Duodenal mucosa (tissue), 2 donors: ENCODE results near the gene BMPR1A.
A peak's percentile ranks its signal among the peaks of the same experiment; 100 is the strongest.
"Not testable (repeated sequence)": the region's sequence is repeated elsewhere in the genome, so short reads cannot be mapped to it uniquely, and the experiment has no call there.

Source experiments
- H3K27ac ChIP-seq: one replicate; pipeline ENCODE4 v1.7.0; 2013; ENCODE audit warnings: low read depth, low read length
- H3K27me3 ChIP-seq, 2 donors: one replicate each; pipeline ENCODE4 v1.7.0; 2013; ENCODE audit warnings: low read length in 2 of 2, control low read depth in 1 of 2; ENCODE audit not compliant: insufficient read depth in 2 of 2, control insufficient read depth in 1 of 2
- H3K36me3 ChIP-seq, 2 donors: one replicate each; pipeline ENCODE4 v1.7.0; 2013; ENCODE audit warnings: low read length in 2 of 2, control low read depth in 1 of 2; ENCODE audit not compliant: insufficient read depth in 2 of 2, control insufficient read depth in 1 of 2
- H3K4me1 ChIP-seq, 2 donors: one replicate each; pipeline ENCODE4 v1.7.0; 2013; ENCODE audit warnings: low read length in 2 of 2, control low read depth in 1 of 2; ENCODE audit not compliant: insufficient read depth in 2 of 2, control insufficient read depth in 1 of 2
- H3K4me3 ChIP-seq, 2 donors: one replicate each; pipeline ENCODE4 v1.7.0; 2013; ENCODE audit warnings: low read length in 2 of 2, low read depth in 1 of 2
- H3K9ac ChIP-seq, 2 donors: one replicate each; pipeline ENCODE4 v1.7.0; 2013; ENCODE audit warnings: low read length in 2 of 2, low read depth in 1 of 2
- H3K9me3 ChIP-seq, 2 donors: one replicate each; pipeline ENCODE4 v1.7.0; 2013; ENCODE audit warnings: low read length in 2 of 2, control low read depth in 1 of 2; ENCODE audit not compliant: control insufficient read depth in 1 of 2

The BMPR1A gene

DNA sequence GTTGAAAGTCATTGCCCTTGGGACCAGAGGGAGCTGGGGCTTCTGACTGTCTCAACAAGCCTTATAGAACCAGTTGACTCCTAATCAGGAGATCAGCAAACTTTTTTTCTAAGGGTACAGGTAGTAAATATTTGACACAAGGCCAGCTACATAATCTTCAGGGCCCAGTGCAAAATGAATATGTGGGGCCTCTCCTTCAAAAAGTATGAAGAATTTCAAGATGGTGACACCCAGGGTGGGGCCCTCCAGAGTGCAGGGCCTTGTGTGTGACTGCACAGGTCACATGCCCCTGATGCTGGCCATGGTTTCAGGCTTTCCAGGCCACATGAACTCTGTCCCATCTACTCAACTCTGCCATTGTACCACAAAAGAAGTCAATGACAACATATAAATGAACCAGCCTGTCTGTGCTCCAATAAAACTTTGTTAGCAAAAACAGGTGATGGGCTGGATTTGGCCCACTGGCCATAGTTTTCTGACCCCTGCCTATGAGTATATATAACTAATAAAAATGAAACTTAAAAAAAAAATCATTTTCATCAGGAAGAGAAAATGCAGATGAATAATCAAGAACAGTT, 194.9 kb downstream of the BMPR1A start:
- Histone ChIP-seq H3K9ac (no peak overlapping the region), H3K4me3 (no peak overlapping the region), H3K36me3 (no peaks in the 10 kb centered on the region), H3K27me3 (peaks cover 3 to 6% of the 10 kb centered on the region in 2 donors), H3K4me1 (no peaks in the 10 kb centered on the region), H3K27ac (no peak overlapping the region), H3K9me3 (no peaks in the 10 kb centered on the region)

DNA sequence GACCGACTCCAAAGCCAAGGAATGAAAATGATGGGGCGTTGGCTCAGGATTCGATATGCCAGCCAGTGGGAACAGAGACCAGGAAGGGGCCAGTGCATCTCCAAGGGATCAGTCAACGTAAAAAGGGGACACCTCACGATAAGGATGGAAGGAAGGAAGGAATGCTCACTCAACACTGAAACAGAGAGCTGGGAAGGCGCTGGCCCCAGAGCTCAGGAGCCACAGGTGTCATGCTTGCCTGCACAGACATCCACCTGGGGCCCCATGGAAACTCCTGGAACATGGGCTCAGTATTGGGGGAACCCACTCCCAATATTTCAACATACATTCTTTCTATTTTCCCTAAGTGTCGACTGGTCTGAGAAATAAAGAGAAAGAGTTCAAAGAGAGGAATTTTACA, 195.7 kb downstream of the BMPR1A start:
- Histone ChIP-seq H3K4me1 (no peaks in the 10 kb centered on the region), H3K27ac (no peak overlapping the region), H3K4me3 (no peak overlapping the region), H3K9ac (no peak overlapping the region), H3K27me3 (no peaks in the 10 kb centered on the region), H3K9me3 (no peaks in the 10 kb centered on the region), H3K36me3 (no peaks in the 10 kb centered on the region)

DNA sequence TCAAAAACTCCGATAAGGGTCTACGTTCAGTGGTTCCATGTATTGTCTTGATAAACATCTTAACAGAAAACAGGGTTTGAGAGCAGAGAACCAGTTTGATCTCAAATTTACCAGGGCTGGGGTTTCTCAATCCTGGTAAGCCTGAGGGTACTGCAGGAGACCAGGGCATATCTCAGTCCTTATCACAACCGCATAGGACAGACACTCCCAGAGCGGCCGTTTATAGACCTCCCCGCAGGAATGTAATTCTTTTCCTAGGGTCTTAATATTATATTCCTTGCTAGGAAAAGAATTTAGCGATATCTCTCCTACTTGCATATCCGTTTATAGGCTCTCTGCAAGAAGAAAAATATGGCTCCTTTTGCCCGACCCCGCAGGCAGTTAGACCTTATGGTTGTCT, 196.3 kb downstream of the BMPR1A start:
- not testable (repeated sequence) for H3K36me3 ChIP-seq, H3K9ac ChIP-seq, H3K9me3 ChIP-seq, H3K4me1 ChIP-seq, H3K27ac ChIP-seq, H3K27me3 ChIP-seq, H3K4me3 ChIP-seq

DNA sequence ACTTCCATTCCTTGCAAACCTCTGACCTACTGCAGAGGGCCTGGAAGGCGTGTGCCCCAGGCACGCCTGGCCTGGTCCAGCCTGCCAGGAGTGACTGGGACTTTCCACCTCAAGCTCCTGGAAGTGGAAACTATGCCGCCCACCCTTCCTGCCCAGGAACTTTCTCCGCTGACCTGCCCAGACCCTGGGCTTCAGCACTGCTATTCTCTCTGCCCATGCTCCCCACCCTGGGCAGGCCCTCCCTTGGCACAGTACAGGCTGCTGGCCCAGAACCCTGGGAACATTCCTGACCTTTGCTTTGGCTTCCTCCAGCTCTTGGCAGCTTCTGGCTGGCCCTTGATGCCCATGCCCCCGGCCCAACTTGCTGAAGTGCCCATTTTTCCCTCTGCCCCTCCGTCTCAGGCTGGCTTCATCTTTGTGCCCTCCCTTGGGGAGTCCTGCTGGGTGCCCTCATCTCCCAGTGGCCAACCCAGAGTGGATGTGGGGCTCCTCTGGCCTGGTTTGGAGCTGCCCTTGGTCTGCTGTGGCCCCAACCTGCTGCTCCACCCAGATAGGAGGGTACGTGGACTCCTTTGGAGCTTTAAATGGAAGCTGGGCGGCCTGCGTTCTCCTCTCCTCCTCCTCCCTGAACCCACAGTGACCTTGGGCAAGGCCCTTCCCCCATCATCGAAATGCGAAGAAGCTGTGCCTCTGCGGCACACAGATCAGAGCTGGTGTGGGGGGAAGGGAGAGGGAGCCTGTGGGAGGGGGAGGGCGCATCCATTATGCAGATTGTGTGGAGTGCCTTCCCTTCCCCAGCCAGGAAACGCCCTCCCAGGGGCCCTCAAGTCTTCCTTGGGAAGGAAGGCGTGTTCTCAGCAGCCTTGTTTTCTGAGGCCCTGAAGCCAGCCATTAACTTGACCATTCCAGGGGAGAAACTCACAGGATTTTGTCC, 197.6 kb downstream of the BMPR1A start:
- Histone ChIP-seq H3K4me3 (no peak overlapping the region), H3K36me3 (no peaks in the 10 kb centered on the region), H3K27me3 (no peaks in the 10 kb centered on the region), H3K4me1 (peaks cover 5 to 12% of the 10 kb centered on the region in 2 donors), H3K27ac (peak overlapping the region; percentile 50), H3K9ac (no peak overlapping the region), H3K9me3 (no peaks in the 10 kb centered on the region)

DNA sequence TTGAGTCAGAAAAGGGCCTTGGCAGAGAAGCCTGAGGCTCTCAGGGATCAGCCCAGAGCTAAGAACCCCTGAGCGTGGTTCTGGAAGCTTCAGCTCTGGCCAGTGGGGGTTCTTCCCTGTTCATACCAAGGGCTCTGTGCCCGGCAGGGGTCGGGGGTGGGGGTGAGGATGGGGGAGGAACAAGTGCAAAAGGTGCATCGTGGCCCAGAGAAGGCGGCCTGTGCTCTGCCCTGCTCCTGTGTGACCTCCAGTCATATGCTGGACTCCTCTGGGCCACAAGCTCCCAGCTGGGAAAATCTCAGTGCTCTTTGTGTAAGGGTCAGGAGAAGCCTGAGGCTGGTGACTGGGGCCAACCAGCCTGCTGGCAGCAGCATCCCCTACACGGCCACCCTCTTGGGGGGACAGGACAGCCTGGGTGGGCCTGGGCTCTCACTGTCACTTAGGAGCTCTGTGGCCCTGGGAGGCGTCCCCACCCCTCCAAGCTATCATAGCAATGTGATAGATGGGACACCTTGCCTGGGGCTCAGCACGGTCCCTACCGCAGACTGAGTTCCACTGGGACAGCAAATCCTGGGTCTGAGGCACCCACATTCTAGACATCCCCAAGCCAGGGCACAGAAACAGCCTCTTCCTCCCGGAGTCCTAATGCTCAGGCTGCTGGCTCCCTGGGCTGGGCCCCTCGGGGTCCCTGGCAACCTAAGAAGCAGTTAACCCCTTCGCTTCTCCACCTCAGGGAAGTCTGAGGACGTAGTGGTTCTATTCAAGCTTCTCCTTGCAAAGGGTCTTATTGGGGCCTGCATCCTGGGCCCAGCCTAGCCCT, 198.5 kb downstream of the BMPR1A start:
- Histone ChIP-seq H3K9me3 (no peaks in the 10 kb centered on the region), H3K36me3 (no peaks in the 10 kb centered on the region), H3K4me3 (no peak overlapping the region), H3K27ac (peak overlapping the region; percentile 51), H3K9ac (no peak overlapping the region), H3K4me1 (peaks cover 5 to 17% of the 10 kb centered on the region in 2 donors), H3K27me3 (no peaks in the 10 kb centered on the region)

DNA sequence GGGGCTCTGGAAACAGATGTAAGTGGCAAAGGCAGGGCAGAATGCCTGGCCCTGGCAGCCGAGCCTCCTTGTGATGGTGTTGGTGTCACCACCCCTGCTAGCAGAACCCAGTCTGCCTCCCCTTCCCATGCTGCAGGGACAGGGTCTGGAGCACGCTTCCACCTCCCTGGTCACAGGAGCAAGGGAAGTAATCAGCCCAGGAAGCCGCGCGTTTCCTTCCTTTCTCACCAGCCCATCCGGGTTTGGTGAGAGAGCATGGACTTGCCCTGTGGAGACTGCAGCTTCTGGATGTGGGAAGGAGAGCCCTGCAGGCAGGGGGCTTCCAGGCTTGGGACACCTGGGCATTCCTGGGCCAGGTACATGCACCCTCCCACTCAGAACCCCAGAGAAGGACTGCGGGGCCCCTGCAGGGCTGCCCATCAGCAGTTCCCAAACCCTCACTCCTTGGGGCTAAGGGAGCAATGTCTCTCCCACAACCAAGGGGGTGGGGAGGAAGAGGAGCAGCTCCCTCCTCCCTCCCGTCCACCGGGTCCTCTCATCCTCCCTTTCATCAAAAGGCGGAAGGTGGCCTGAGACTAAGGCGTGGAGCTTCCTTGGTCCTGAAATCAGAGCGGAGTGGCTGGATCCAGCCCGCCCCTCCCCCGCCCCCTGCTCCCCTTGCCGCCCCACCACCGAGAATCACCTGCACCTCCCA, 199.2 kb downstream of the BMPR1A start:
- Histone ChIP-seq H3K27me3 (no peaks in the 10 kb centered on the region), H3K9ac (no peak overlapping the region), H3K4me1 (peaks cover 11 to 20% of the 10 kb centered on the region in 2 donors), H3K36me3 (no peaks in the 10 kb centered on the region), H3K9me3 (no peaks in the 10 kb centered on the region), H3K4me3 (no peak overlapping the region), H3K27ac (no peak overlapping the region)

DNA sequence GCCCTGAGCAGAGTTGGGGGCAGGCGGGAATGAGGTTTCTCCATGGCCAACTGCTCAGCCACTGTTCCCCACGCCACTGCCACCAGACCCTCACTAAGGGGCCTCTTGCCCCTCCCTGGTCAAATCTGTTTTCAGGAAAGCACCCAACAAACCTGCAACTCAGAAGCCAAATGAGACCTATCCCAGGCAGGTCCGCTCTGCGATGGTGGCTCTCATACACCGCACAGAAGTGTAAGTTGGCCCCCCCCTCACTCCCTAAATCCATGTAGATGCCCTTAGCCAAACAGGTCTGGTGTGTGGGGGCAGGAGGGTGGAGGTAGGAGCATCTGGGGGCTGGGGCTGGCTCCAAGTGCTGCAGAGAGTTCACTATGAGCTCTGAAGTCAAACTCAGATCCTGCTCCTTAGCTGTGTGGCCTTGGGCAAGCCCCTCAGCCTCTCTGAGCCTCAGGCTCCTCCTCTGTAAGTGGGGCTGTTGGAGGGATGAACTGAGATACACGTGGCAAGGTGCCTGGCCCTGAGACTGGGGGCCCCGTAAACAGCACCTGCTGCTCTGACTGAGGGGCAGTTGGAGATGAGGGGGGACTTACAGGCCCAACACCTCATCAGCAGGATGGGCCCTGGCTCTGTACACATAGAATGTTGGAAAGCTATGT, 199.9 kb downstream of the BMPR1A start:
- no peaks in the 10 kb centered on the region for H3K36me3 ChIP-seq
- no peak overlapping the region for H3K9ac ChIP-seq
- H3K27me3 ChIP-seq: no peaks in the 10 kb centered on the region
- H3K4me3 ChIP-seq: peak overlapping the region in 1 of 2 donors; percentile 21
- no peaks in the 10 kb centered on the region for H3K9me3 ChIP-seq
- no peak overlapping the region for H3K27ac ChIP-seq
- peaks cover 12 to 22% of the 10 kb centered on the region in 2 donors for H3K4me1 ChIP-seq

DNA sequence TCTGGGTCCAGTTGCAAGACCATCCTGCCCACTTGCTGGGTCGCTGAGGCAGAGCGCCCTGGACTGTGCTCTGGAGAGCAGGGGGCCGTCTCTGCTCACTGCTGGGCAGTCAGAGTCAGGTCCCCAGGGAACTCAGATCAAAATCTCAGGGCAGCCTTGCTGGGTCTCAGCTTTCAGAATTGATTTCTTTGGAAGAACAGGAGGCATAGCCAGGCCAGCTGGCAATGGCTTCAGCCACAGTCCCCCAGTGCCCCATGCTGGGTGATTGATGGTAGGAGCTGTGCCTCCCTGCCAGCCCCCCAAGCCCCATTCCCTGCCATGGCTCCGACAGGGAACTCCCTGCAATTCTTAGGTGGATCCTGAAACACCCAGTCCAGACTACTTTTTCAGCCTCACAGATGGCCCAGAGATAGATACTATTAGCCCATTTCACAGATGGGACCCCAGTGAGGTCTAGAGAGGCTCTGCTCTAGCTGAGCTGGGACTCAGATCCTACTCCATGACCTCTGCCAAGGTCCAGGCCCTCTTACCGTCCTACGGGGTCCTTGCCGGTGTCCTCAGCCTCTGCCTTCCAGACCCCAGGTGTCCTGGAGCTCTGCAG, 200.5 kb downstream of the BMPR1A start:
- H3K4me1 ChIP-seq: peaks cover 12 to 22% of the 10 kb centered on the region in 2 donors
- no peaks in the 10 kb centered on the region for H3K9me3 ChIP-seq
- H3K9ac ChIP-seq: no peak overlapping the region

DNA sequence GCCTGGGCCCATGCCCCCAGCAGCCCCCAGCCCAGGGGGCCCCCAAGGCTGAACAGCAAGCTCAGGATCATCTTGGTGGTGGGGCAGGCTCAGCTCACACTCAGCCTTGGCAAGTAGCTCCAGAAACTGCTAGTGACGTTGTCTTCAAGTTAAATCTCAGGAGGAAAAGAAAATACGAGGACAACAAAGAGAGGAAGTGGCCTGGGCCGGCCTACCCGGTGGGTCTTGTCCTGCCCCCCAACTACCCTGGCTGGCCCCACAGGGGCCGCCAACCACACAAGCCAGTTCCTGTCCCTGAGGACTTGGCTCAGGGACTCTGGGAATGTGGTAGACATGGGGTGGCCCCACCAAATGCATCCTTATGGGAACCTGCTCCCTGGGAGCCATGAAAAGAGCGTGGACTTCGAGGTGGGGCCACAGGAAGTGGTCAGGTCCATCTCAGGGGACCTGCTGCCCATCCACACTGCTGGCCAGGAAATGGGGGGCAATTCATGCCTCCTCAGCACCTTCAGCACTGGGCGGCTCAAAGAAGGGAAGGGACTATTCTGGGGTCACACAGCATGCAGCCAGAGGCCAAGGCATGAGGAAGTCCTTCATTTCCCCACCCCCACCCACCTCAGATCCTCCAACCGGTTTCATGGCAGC, 201.2 kb downstream of the BMPR1A start, which contains the start of gene MMRN2:
Gene MMRN2 (minus strand): TSS at position 145 of the 645 bp plus-strand sequence. CDS start 74 bp downstream, at position 71.
- peak within 1 kb of the TSS; percentile 24 to 28 for H3K4me3 ChIP-seq
- no peaks in the 10 kb centered on the region for H3K9me3 ChIP-seq
- peak within 1 kb of the TSS in 1 of 2 donors; percentile 38 for H3K9ac ChIP-seq
- no peaks in the 10 kb centered on the region for H3K36me3 ChIP-seq
- peaks cover 12 to 22% of the 10 kb centered on the region in 2 donors for H3K4me1 ChIP-seq
- no peaks in the 10 kb centered on the region for H3K27me3 ChIP-seq
- peak within 1 kb of the TSS; percentile 50 for H3K27ac ChIP-seq

More for the DNA sequence above, 200.5 kb downstream of the BMPR1A start:
- no peaks in the 10 kb centered on the region for H3K27me3 ChIP-seq
- peak overlapping the region; percentile 50 for H3K27ac ChIP-seq
- H3K4me3 ChIP-seq: peak overlapping the region in 1 of 2 donors; percentile 21
- no peaks in the 10 kb centered on the region for H3K36me3 ChIP-seq
